Measurements from ENCODE around the gene RNF111. TPM values are rescaled to one million over a fixed set of nuclear protein-coding genes. Genes with fewer than 3 reads are reported as not detected.
A peak's percentile ranks its signal among the peaks of the same experiment; 100 is the strongest.

Gene RNF111
- total and polyA plus RNA-seq, 9 of the 15 experiments (the other 6 are each of a cell fraction or from before 2014, with no cell fraction given) = 7.9 to 26.0 (median 14.4) TPM

- TF ChIP-seq PPARD (CRISPR knock-in tag; IDR thresholded peaks at IDR 0.05) (no peak), HMGXB4 (CRISPR knock-in tag; IDR thresholded peaks at IDR 0.05) (peak; percentile 50; the same call in 1 of the 2 replicates), GATA2 (CRISPR knock-in tag; IDR thresholded peaks at IDR 0.05) (no peak), MEF2A (IDR thresholded peaks at IDR 0.05; ENCODE audit: control insufficient read depth, low read depth, low read length) (no peak), ZNF431 (CRISPR knock-in tag; IDR thresholded peaks at IDR 0.05) (0 out of 2 replicates have a peak, but pooled peaks have one; percentile 43), ZNF584 (CRISPR knock-in tag; IDR thresholded peaks at IDR 0.05; ENCODE audit: low read depth) (no peak), PML (IDR thresholded peaks at IDR 0.05; ENCODE audit: low read length) (peak; percentile 62; the same call in 1 of the 2 replicates), KLF13 (tag; IDR thresholded peaks at IDR 0.05; ENCODE audit: borderline replicate concordance, low read depth) (0 out of 2 replicates have a peak, but pooled peaks have one; percentile 37)
- TF ChIP-seq, protein P1, sequence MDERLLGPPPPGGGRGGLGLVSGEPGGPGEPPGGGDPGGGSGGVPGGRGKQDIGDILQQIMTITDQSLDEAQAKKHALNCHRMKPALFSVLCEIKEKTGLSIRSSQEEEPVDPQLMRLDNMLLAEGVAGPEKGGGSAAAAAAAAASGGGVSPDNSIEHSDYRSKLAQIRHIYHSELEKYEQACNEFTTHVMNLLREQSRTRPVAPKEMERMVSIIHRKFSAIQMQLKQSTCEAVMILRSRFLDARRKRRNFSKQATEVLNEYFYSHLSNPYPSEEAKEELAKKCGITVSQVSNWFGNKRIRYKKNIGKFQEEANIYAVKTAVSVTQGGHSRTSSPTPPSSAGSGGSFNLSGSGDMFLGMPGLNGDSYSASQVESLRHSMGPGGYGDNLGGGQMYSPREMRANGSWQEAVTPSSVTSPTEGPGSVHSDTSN (CRISPR knock-in tag; IDR thresholded peaks at IDR 0.05; ENCODE audit: low read depth) = no peak
- TF ChIP-seq, protein P1 (tag; conservative IDR thresholded peaks at IDR 0.05; ENCODE audit: low read depth) = peak; percentile 77
- TF ChIP-seq, protein P2, sequence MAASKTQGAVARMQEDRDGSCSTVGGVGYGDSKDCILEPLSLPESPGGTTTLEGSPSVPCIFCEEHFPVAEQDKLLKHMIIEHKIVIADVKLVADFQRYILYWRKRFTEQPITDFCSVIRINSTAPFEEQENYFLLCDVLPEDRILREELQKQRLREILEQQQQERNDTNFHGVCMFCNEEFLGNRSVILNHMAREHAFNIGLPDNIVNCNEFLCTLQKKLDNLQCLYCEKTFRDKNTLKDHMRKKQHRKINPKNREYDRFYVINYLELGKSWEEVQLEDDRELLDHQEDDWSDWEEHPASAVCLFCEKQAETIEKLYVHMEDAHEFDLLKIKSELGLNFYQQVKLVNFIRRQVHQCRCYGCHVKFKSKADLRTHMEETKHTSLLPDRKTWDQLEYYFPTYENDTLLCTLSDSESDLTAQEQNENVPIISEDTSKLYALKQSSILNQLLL (CRISPR knock-in tag; IDR thresholded peaks at IDR 0.05; ENCODE audit: borderline replicate concordance) = no peak
- TF ChIP-seq, protein P3, sequence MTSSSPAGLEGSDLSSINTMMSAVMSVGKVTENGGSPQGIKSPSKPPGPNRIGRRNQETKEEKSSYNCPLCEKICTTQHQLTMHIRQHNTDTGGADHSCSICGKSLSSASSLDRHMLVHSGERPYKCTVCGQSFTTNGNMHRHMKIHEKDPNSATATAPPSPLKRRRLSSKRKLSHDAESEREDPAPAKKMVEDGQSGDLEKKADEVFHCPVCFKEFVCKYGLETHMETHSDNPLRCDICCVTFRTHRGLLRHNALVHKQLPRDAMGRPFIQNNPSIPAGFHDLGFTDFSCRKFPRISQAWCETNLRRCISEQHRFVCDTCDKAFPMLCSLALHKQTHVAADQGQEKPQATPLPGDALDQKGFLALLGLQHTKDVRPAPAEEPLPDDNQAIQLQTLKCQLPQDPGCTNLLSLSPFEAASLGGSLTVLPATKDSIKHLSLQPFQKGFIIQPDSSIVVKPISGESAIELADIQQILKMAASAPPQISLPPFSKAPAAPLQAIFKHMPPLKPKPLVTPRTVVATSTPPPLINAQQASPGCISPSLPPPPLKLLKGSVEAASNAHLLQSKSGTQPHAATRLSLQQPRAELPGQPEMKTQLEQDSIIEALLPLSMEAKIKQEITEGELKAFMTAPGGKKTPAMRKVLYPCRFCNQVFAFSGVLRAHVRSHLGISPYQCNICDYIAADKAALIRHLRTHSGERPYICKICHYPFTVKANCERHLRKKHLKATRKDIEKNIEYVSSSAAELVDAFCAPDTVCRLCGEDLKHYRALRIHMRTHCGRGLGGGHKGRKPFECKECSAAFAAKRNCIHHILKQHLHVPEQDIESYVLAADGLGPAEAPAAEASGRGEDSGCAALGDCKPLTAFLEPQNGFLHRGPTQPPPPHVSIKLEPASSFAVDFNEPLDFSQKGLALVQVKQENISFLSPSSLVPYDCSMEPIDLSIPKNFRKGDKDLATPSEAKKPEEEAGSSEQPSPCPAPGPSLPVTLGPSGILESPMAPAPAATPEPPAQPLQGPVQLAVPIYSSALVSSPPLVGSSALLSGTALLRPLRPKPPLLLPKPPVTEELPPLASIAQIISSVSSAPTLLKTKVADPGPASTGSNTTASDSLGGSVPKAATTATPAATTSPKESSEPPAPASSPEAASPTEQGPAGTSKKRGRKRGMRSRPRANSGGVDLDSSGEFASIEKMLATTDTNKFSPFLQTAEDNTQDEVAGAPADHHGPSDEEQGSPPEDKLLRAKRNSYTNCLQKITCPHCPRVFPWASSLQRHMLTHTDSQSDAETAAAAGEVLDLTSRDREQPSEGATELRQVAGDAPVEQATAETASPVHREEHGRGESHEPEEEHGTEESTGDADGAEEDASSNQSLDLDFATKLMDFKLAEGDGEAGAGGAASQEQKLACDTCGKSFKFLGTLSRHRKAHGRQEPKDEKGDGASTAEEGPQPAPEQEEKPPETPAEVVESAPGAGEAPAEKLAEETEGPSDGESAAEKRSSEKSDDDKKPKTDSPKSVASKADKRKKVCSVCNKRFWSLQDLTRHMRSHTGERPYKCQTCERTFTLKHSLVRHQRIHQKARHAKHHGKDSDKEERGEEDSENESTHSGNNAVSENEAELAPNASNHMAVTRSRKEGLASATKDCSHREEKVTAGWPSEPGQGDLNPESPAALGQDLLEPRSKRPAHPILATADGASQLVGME (CRISPR knock-in tag; IDR thresholded peaks at IDR 0.05) = no peak
Measured at GRCh38 chr15:59104912-59105732, 117.7 kb downstream of the RNF111 start, which contains the start of gene CCNB2 (continued).

Data from K562 (cell line).